Head of caudate nucleus (tissue), 42 donors: ENCODE measurements around the gene SYNRG.

Source experiments
- DNase-seq, 42 donors: peaks; one replicate each; pipeline versions ENCODE4 v3.0.0 to v3.0.0-alpha.2; 2020 to 2021; ENCODE audit warnings: mixed read lengths in 7 of 42
- intact Hi-C: fragments of 100-400 bp; cut with DNase I; formaldehyde crosslinking; loops from one replicate; pipeline ENCODE4 v1.15.0; 2022

SYNRG gene

DNA sequence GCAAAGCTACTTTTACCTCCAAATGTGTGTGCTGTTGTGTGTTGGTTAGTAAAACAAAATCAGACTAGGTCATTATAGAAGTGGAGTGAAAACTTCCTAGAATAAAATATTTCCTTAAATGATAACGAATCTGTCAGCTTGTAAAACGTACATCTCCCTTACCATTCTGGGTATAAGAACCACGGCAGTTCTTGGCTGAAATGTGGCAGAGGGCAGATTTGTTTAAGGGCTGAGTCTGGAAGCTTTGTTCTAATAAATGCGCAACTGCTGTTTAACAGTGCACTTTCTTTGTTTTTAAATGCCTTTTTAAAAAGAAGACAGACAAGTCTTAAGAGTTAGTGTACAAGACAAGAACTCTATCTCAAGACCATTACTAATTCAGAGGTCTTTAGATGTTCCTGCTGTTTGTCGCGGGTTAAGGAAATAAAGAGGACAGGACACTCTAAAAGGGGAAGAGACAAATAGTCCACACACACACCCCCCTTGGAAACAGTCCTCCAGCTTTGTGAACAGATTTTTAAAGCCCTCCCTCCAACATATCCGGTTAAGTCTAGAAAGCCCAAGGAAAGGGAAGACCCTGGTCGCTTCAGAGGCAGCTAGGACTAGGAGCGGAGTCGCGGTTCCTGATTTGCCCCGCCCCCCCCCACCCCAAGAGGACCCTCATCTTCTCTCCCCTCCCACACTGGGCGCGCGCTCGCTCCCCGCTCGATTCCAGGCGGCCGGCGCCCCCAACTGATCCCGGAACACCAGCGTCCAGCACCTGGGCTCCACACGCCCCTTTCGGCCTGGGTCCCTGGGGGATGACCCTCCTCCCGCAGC, 658 bp downstream of the SYNRG start:
- intact Hi-C loops: loop anchor here (2.0 kb wide), 1 partner anchor 1008 kb away; the partner anchor contains the start of gene MRM1
- DNase-seq: peak in 9 of 42 donors; percentile 9 to 64 (median 17)

DNA sequence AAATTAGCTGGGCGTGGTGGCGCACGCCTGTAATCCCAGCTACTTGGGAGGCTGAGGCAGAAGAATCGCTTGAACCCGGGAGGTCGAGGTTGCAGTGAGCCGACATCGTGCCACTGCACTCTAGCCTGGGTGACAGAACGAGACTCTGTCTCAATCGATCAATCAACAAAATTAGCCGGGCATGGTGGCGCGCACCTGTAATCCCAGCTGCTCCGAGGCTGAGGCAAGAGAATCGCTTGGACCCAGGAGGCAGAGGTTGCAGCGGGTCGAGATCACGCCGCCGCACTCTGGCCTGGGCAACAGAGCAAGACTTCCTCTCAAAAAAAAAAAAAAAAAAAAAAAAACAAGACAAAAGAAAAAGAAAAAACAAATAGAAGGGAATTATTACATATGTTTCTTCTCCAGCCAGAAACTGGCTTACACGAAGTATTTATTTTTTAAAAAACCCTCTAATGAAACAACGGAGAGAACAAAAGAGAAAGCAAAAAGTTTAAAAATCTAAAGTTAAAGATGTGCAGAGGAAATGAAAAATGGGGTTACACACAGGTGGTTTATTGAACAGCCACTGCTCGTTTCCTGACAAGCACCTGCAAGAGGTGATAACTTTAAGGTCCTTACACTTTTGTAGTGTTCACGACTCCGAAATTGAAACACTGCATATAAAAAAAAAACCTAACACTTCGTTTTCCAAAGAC, 1.4 kb downstream of the SYNRG start:
- intact Hi-C loops: loop anchor here (2.0 kb wide), 1 partner anchor 1007 kb away; the partner anchor contains the start of gene MRM1
- peak in 2 of 42 donors; percentile 8 to 15 for DNase-seq

GRCh38 chr17:37605813-37606505, 3.3 kb downstream of the SYNRG start:
- intact Hi-C loops: no loop called here
- DNase-seq: no peak

DNA sequence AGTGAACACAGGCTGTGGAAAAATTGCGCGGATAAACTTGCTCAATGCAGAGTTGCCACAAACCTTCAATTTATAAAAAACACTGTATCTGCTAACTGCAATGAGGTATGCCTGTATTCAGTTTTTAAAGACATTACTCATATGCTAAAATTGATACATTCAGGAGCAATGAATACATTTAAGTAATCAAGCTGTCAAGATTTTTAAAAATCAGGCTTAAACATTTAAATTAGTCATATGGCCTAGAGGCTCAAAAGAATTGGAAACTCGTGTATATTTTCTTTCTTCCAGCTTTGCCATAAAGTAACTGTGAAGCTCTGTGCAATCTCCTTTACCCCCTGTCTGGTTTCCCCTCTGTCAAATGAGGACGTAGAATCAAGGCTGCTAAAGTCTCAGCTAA, 4.1 kb downstream of the SYNRG start:
- no peak for DNase-seq
- intact Hi-C loops: no loop called here

DNA sequence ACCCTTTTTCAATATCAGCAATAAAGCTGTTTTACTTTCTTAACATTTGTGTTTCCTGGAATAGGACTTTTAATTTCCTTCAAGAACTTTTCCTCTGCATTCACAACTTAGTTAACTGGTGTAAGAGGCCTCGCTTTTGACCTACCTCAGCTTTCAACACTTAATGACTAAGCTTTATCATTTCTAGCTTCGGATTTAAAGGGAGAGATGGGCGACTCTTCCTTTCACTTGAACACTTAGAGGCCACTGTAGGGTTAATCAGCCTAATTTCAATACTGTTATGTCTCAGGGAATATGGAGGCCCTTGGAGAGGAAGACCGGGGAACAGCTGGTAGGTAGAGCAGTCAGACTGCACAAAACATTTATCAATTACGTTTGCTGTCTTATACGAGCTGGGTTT, 4.7 kb downstream of the SYNRG start:
- intact Hi-C loops: no loop called here
- no peak for DNase-seq

DNA sequence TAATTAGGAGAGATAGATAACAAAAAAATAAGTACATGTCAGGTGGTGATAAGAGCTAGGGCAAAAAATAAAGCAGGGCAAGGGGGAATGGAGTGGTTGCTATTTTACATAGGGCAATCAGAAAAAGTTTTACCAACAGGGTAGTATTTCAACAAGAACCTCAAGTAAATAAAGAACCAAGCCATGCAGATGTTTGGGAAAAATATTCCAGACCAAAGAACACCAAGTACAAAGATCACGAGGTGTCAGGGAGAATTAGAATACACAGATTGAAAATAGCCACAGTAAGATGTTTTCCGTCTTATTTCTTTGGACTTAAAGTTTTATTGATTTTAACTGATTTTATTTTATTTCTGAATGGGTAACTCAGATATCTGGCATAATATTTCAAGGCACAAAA, 11.1 kb downstream of the SYNRG start:
- intact Hi-C loops: no loop called here
- DNase-seq: no peak

DNA sequence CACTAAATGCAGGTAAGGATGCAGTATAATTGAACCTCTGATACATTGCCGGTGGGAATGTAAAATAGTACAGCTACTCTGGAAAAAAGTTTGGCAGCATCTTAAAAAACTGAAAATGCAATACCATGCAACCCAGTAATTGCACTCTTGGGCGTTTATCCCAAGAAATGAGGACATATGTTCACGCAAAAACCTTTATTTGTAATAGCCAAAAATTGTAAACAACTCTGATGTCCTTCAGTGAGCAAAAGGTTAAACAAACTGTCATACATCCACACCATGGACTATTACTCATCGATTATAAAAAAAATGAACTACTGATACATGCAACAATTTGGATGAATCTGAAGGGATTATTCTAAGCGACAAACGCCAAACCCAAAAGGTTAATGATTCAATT, 16.9 kb downstream of the SYNRG start:
- intact Hi-C loops: no loop called here
- no peak for DNase-seq

DNA sequence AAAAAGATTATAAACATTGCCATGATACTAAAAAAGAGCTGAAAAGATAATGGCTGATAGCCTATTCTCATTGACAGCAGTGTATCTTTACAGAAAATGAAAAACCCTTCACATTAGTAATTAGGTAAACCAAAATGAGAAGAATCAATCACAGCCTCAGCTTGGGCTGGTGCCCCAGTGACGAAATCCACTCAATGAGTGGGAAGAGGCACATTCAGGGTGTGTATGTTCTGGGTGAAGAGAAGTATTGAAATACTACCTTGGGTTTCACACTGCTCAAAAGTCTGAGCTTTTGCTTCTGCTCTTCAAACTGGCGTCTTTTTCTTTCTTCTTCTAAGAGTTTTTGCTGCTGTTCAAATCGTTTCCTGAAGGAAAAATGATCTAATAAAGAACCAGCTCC, 24.2 kb downstream of the SYNRG start:
- intact Hi-C loops: no loop called here
- peak in 9 of 42 donors; percentile 5 to 59 (median 26) for DNase-seq

- DNase-seq: no peak
- intact Hi-C loops: no loop called here
Observed at GRCh38 chr17:37576281-37576680, 32.9 kb downstream of the SYNRG start.

DNA sequence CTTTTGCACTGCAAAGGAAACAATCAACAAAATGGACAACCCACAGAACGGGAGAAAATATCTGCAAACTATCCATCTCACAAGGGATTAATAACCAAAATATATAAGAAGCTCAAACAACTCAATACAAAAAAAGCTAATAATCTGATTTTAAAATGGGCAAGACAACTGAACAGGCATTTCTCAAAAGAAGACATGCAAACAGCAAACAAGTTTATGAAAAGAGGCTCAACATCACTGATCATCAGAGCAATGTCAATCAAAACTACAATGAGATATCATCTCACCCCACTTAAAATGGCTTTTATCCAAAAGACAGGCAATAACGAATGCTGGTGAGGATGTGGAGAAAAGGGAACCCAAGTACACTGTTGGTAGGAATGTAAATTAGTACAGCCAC, 34.8 kb downstream of the SYNRG start:
- intact Hi-C loops: no loop called here

GRCh38 chr17:37571674-37572073, 37.5 kb downstream of the SYNRG start:
- DNase-seq: no peak
- intact Hi-C loops: no loop called here

More for the DNA sequence above, 34.8 kb downstream of the SYNRG start:
- no peak for DNase-seq

DNA sequence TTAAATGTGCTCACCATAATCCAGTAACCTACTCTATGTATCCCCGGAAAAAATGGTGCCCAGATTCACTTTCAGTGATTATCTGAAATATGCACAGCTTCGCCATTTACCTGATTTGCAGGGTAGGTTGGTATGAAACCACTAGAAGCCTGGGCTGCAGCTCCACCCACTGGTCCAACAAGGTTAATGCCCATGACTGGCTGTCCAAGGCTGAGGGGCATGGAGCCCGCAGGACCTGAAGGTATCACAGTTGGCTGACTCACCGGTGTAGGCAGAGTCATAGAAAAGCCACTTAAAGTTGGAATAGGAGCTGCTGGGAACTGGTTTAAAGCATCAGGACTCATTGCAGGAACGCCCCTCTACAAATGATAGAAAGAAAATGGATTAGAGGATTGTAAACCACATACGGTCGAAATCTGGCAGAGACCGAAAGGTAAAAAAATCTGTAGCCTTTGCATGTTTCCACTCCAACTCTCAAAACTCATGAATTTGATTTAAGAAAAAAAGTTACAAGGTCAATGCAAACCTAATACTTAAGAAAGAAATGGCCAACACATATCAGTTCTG, 38.6 kb downstream of the SYNRG start:
- DNase-seq: peak in 32 of 42 donors; percentile 6 to 63 (median 28)
- intact Hi-C loops: no loop called here

DNA sequence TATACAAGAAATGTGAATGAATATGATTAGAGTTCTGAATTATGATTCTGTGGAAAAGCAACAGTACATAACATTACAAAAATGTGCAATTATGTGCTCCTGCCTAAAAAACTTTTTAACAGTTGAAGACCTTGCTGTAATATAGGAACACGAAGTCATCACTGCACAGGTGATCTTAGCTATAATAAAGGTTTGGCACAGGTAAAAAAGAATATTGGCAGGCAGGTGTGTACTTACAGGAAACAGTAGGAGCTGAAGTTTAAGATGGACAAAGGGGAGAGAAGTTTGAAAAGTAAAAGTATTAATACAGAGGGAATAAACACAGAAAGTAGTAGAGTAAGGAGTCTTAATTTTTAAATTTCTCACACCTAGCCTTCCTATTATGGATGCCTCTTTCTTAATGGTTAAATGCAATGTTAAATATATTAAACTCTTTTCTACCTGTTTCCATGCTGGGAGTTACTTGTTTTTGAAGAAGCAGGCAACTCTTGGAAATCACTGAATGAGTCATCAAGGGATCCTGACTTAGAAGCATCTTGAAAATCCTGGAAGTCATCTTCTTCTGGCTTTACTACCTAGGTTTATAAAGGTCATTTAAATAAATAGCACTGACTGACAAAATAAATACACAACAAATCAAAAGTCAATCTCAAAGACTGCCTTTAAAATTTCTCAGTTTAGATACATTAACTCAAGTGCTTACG, 40.7 kb downstream of the SYNRG start:
- DNase-seq: no peak
- intact Hi-C loops: no loop called here

GRCh38 chr17:37567538-37567937, 41.7 kb downstream of the SYNRG start:
- intact Hi-C loops: no loop called here
- DNase-seq: no peak

DNA sequence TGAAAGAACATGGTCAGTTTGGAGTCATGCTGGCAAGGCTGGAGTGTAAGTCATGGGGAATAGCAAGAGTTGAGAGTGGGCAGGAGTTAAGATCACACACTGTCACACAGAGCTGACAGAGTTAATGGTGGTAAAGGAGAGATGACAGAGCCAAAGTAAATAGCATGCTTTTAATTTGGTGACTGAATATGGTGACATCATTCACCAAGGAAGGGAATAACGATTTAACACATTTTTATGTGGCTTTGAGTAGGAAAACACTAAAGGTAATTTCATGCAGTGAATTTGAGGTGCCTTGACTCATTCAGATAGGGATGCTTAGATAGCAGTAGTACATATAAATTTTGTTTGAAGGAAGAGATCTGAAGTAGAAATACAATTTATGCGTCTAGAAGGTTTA, 42.1 kb downstream of the SYNRG start:
- intact Hi-C loops: no loop called here
- DNase-seq: no peak

DNA sequence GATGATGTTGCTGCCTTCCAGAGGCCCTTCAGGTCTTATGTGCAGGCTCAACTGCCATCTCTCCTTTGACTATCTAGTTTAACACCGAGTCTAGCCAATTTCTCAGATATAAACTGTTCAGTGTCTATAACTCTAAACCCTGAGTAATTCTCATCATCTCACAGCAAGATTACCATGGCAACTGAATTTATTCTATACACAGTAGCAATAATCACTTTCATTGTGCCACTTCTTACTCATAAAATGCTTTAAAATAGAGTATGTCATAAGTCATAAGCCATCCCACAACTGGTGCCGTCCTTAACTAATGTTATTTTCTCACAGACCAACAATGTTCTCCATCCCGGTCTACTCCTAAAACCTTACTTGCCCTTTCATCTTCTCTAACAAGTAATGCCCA, 45.0 kb downstream of the SYNRG start:
- DNase-seq: peak in 2 of 42 donors; percentile 6 to 10
- intact Hi-C loops: no loop called here

- DNase-seq: no peak
- intact Hi-C loops: no loop called here
Observed at GRCh38 chr17:37562016-37562745, 47.0 kb downstream of the SYNRG start.

GRCh38 chr17:37558299-37558698, 50.9 kb downstream of the SYNRG start:
- intact Hi-C loops: no loop called here
- no peak for DNase-seq
